Measurements from ENCODE around the gene SRF.

Gene SRF

GRCh38 chr6:43217351-43217750 is 46.3 kb downstream of the SRF start:
- no peak for DNase-seq

GRCh38 chr6:43219119-43219518 is 48.0 kb downstream of the SRF start:
- DNase-seq: peak in 1 of 14 donors; percentile 18

GRCh38 chr6:43219814-43220213 is 48.7 kb downstream of the SRF start:
- DNase-seq: no peak

- DNase-seq: no peak
Observed at GRCh38 chr6:43220439-43220951, 49.4 kb downstream of the SRF start.

- DNase-seq: peak in 5 of 14 donors; percentile 14 to 49 (median 44)
Observed at GRCh38 chr6:43221046-43221972, 50.2 kb downstream of the SRF start.

- DNase-seq: no peak
Observed at GRCh38 chr6:43222418-43223059, 51.5 kb downstream of the SRF start.

GRCh38 chr6:43223175-43223574 is 52.1 kb downstream of the SRF start:
- no peak for DNase-seq

GRCh38 chr6:43226192-43226851 is 55.3 kb downstream of the SRF start:
- DNase-seq: no peak

- peak in 13 of 14 donors; percentile 35 to 85 (median 65) for DNase-seq
Observed at GRCh38 chr6:43228951-43229802, 58.1 kb downstream of the SRF start, which contains the start of gene DNPH1. Gene DNPH1 (minus strand): TSS chr6:43229481. CDS start chr6:43229456, 25 bp downstream.

- DNase-seq: no peak
Observed at GRCh38 chr6:43229803-43230620, 58.9 kb downstream of the SRF start.

- DNase-seq: no peak
Observed at GRCh38 chr6:43231053-43231452, 60.0 kb downstream of the SRF start.

All from C1 segment of cervical spinal cord (tissue), 14 donors.